ENCODE measurements around the gene SERPINF2.
"Not testable (repeated sequence)": the region's sequence is repeated elsewhere in the genome, so short reads cannot be mapped to it uniquely, and the experiment has no call there.

Gene SERPINF2

GRCh38 chr17:1742371-1743087 is at the start of gene SERPINF2:
TSS of gene SERPINF2 (plus strand) at chr17:1742871. CDS start at chr17:1744996, 2,125 bp downstream.
- DNase-seq, result no peak

GRCh38 chr17:1693339-1693738 is 49.3 kb upstream of the SERPINF2 start:
- DNase-seq, result no peak

GRCh38 chr17:1695365-1695764 is 47.3 kb upstream of the SERPINF2 start:
- no peak for DNase-seq

GRCh38 chr17:1697681-1698080 is 45.0 kb upstream of the SERPINF2 start:
- DNase-seq, result no peak

GRCh38 chr17:1699891-1700290 is 42.8 kb upstream of the SERPINF2 start:
- not testable (repeated sequence) for DNase-seq

GRCh38 chr17:1703063-1703462 is 39.6 kb upstream of the SERPINF2 start:
- no peak for DNase-seq

GRCh38 chr17:1705004-1705403 is 37.7 kb upstream of the SERPINF2 start:
- no peak for DNase-seq

GRCh38 chr17:1707107-1707506 is 35.6 kb upstream of the SERPINF2 start:
- DNase-seq, result no peak

GRCh38 chr17:1708791-1709346 is 33.8 kb upstream of the SERPINF2 start:
- not testable (repeated sequence) for DNase-seq

GRCh38 chr17:1709403-1709951 is 33.2 kb upstream of the SERPINF2 start:
- DNase-seq, result no peak

GRCh38 chr17:1709971-1710806 is 32.5 kb upstream of the SERPINF2 start, which contains the start of gene TLCD2:
TSS of gene TLCD2 (minus strand) at chr17:1710377. CDS start at chr17:1710242, 135 bp downstream.
- no peak for DNase-seq

- no peak for DNase-seq
Measured at GRCh38 chr17:1710807-1711553, 31.7 kb upstream of the SERPINF2 start.

GRCh38 chr17:1711804-1712203 is 30.9 kb upstream of the SERPINF2 start:
- no peak for DNase-seq

- DNase-seq, result no peak
Measured at GRCh38 chr17:1712271-1712670, 30.4 kb upstream of the SERPINF2 start.

GRCh38 chr17:1713160-1713877 is 29.4 kb upstream of the SERPINF2 start:
- DNase-seq, result no peak

- no peak for DNase-seq
Measured at GRCh38 chr17:1713878-1714426, 28.7 kb upstream of the SERPINF2 start.

GRCh38 chr17:1714427-1714979 is 28.2 kb upstream of the SERPINF2 start:
- DNase-seq, result no peak

GRCh38 chr17:1714980-1715802 is 27.5 kb upstream of the SERPINF2 start:
- no peak for DNase-seq

GRCh38 chr17:1715803-1716075 is 26.9 kb upstream of the SERPINF2 start:
- no peak for DNase-seq

- peak; percentile 76 for DNase-seq
Measured at GRCh38 chr17:1716076-1716911, 26.4 kb upstream of the SERPINF2 start.

All from cortex of kidney (tissue), 1 donor.